ENCODE data around the gene KLF4.

DNA sequence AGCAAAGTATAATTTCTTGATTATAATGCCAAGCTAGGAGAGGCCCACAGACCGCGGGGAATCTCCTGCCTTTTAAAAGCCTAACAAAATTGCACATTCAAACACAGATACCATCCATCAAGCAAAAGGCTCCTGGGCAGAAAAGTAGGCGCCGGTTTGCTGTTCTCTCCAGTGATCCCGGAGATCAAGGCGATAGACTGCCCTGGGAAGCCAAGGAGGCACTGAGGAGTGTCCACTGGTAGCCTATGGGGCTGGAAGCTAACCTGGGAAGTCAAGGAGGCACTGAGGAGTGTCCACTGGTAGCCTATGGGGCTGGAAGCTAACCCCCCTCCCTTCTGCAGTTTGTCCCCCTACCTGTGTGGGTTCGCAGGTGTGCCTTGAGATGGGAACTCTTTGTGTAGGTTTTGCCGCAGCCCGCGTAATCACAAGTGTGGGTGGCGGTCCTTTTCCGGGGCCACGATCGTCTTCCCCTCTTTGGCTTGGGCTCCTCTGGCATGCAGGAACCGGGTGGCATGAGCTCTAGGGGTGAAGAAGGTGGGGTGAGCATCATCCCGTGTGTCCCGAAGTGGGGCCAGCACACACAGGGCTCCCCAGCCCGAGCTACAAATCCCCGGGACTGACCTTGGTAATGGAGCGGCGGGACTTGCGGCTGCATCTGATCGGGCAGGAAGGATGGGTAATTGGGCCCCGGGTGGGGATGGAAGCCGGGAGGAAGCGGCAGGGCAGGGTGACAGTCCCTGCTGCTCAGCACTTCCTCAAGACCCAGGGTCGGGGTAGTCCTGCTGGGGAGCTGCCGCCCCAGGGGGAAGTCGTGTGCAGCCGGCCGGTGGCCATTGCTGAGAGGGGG, 2.7 kb downstream of the KLF4 start:
- TF ChIP-seq POLR2AphosphoS5 (IDR thresholded peaks at IDR 0.05) (no peak), POLR2A (IDR thresholded peaks at IDR 0.05) (no peak), EP300 (IDR thresholded peaks at IDR 0.05; ENCODE audit: low read depth) (no peak)
- TF ChIP-seq, protein P1, sequence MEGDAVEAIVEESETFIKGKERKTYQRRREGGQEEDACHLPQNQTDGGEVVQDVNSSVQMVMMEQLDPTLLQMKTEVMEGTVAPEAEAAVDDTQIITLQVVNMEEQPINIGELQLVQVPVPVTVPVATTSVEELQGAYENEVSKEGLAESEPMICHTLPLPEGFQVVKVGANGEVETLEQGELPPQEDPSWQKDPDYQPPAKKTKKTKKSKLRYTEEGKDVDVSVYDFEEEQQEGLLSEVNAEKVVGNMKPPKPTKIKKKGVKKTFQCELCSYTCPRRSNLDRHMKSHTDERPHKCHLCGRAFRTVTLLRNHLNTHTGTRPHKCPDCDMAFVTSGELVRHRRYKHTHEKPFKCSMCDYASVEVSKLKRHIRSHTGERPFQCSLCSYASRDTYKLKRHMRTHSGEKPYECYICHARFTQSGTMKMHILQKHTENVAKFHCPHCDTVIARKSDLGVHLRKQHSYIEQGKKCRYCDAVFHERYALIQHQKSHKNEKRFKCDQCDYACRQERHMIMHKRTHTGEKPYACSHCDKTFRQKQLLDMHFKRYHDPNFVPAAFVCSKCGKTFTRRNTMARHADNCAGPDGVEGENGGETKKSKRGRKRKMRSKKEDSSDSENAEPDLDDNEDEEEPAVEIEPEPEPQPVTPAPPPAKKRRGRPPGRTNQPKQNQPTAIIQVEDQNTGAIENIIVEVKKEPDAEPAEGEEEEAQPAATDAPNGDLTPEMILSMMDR (IDR thresholded peaks at IDR 0.05) = no peak
